ENCODE measurements around the gene ABCA9. TPM values are rescaled to one million over a fixed set of nuclear protein-coding genes. Genes with fewer than 3 reads are reported as not detected.

The ABCA9 gene
- total and polyA plus RNA-seq, 12 donors, result 3.8 to 38.6 (median 9.3) TPM

- peaks cover 0 to 22% (median 9%) of the 10 kb centered on the region in 9 donors for H3K4me1 ChIP-seq
- WGBS, 2 donors, result 85 to 89% methylated on average over 6 of the region's 6 CpGs
Observed at GRCh38 chr17:69043098-69043734, 17.5 kb downstream of the ABCA9 start.

GRCh38 chr17:69042308-69042707 lies 18.4 kb downstream of the ABCA9 start:
- WGBS, 2 donors, result 89% methylated on average over 5 of the region's 5 CpGs
- H3K27ac ChIP-seq, result no peak overlapping the region
- intact Hi-C loops (cut with DNase I), result loop anchor here in 1 of 10 donors (10.0 kb wide), 1 partner anchor 268 kb away; no protein-coding TSS in a partner anchor
- H3K36me3 ChIP-seq, result peaks cover 0 to 37% (median 8%) of the 10 kb centered on the region in 9 donors
- H3K4me1 ChIP-seq, result peaks cover 0 to 13% (median 3%) of the 10 kb centered on the region in 9 donors
- no peaks in the 10 kb centered on the region for H3K27me3 ChIP-seq
- no peak for DNase-seq
- TF ChIP-seq CTCF (IDR thresholded peaks at IDR 0.05), result no peak
- H3K4me3 ChIP-seq, result no peak overlapping the region
- ATAC-seq, result no peak
- H3K9me3 ChIP-seq, result peaks cover 0 to 20% (median under 1%) of the 10 kb centered on the region in 11 donors

More at GRCh38 chr17:69043098-69043734, 17.5 kb downstream of the ABCA9 start:
- no peak overlapping the region for H3K27ac ChIP-seq
- no peak overlapping the region for H3K4me3 ChIP-seq
- peaks cover 0 to 37% (median 8%) of the 10 kb centered on the region in 9 donors for H3K36me3 ChIP-seq
- intact Hi-C loops (cut with DNase I), result loop anchor here in 1 of 10 donors (10.0 kb wide), 1 partner anchor 268 kb away; no protein-coding TSS in a partner anchor
- DNase-seq, result no peak
- peaks cover 0 to 17% (median 0%) of the 10 kb centered on the region in 11 donors for H3K9me3 ChIP-seq
- H3K27me3 ChIP-seq, result no peaks in the 10 kb centered on the region
- no peak for TF ChIP-seq CTCF (IDR thresholded peaks at IDR 0.05)
- no peak for ATAC-seq

GRCh38 chr17:69031839-69032238 lies 28.9 kb downstream of the ABCA9 start:
- no peak for TF ChIP-seq CTCF (IDR thresholded peaks at IDR 0.05)
- peaks cover 0 to 5% (median 0%) of the 10 kb centered on the region in 11 donors for H3K9me3 ChIP-seq
- WGBS, 2 donors, result 84% methylated on average over 3 of the region's 3 CpGs
- H3K27me3 ChIP-seq, result no peaks in the 10 kb centered on the region
- H3K4me1 ChIP-seq, result peaks cover 0 to 6% (median 0%) of the 10 kb centered on the region in 9 donors
- DNase-seq (no peak), ATAC-seq (no peak)
- intact Hi-C loops (cut with DNase I), result no loop called here
- no peak overlapping the region for H3K27ac ChIP-seq
- H3K4me3 ChIP-seq, result no peak overlapping the region
- H3K36me3 ChIP-seq, result peaks cover 0 to 43% (median 6%) of the 10 kb centered on the region in 9 donors

GRCh38 chr17:69030169-69030568 lies 30.6 kb downstream of the ABCA9 start:
- Histone ChIP-seq H3K9me3 (no peaks in the 10 kb centered on the region), H3K36me3 (peaks cover 0 to 60% (median 6%) of the 10 kb centered on the region in 9 donors), H3K4me1 (peaks cover 0 to 6% (median 0%) of the 10 kb centered on the region in 9 donors), H3K27me3 (no peaks in the 10 kb centered on the region), H3K27ac (no peak overlapping the region), H3K4me3 (no peak overlapping the region)
- no peak for TF ChIP-seq CTCF (IDR thresholded peaks at IDR 0.05)
- ATAC-seq (no peak), DNase-seq (no peak)
- intact Hi-C loops (cut with DNase I), result no loop called here
- WGBS, 2 donors, result 94 to 100% methylated on average over 1 of the region's 1 CpG

All from heart right ventricle (tissue), 16 donors.